Measurements from ENCODE around the gene MTREX.

Gene MTREX

GRCh38 chr5:55331321-55331720 is 23.5 kb downstream of the MTREX start:
- Histone ChIP-seq H3K4me3 (ENCODE audit: low read depth, low read length) (no peak overlapping the region), H3K4me1 (ENCODE audit: control insufficient read depth, insufficient read depth, low read length) (no peaks in the 10 kb centered on the region), H3K36me3 (ENCODE audit: control insufficient read depth in 2 of 2, insufficient read depth in 1 of 2, low read length in 2 of 2) (peaks cover 19 to 48% of the 10 kb centered on the region in 2 experiments), H3K27ac (ENCODE audit: extremely low read depth, low read depth, low read length) (no peak overlapping the region), H3K9me3 (ENCODE audit: control insufficient read depth, insufficient read depth, low read depth, low read length) (no peaks in the 10 kb centered on the region)
- POLR2A ChIA-PET = no interaction called here
- TF ChIP-seq ZNF449 (tag by site-specific recombination; IDR thresholded peaks at IDR 0.05) (no peak), ZNF10 (tag by site-specific recombination; IDR thresholded peaks at IDR 0.05) (no peak), SP7 (tag by site-specific recombination; IDR thresholded peaks at IDR 0.05) (no peak), TCF7L2 (IDR thresholded peaks at IDR 0.05; ENCODE audit: borderline replicate concordance, low read depth, low read length) (no peak), ZNF280D (tag by site-specific recombination; IDR thresholded peaks at IDR 0.05) (no peak), ZNF394 (tag by site-specific recombination; IDR thresholded peaks at IDR 0.05; ENCODE audit: borderline replicate concordance) (no peak), PRDM6 (tag by site-specific recombination; IDR thresholded peaks at IDR 0.05) (no peak), KLF8 (tag by site-specific recombination; IDR thresholded peaks at IDR 0.05) (no peak), ZNF324 (tag by site-specific recombination; IDR thresholded peaks at IDR 0.05) (no peak), ZNF544 (tag by site-specific recombination; IDR thresholded peaks at IDR 0.05) (no peak), OSR2 (tag by site-specific recombination; IDR thresholded peaks at IDR 0.05) (no peak), ZNF707 (tag by site-specific recombination; IDR thresholded peaks at IDR 0.05) (no peak), GLI4 (tag by site-specific recombination; IDR thresholded peaks at IDR 0.05) (no peak), ZSCAN30 (tag by site-specific recombination; IDR thresholded peaks at IDR 0.05) (no peak), INSM2 (tag by site-specific recombination; IDR thresholded peaks at IDR 0.05) (no peak), SCRT1 (tag by site-specific recombination; IDR thresholded peaks at IDR 0.05; ENCODE audit: borderline replicate concordance) (no peak), ZNF266 (tag by site-specific recombination; IDR thresholded peaks at IDR 0.05; ENCODE audit: low read depth) (no peak), SP3 (tag by site-specific recombination; IDR thresholded peaks at IDR 0.05) (no peak), BCL6B (tag by site-specific recombination; IDR thresholded peaks at IDR 0.05) (no peak)
- CTCF ChIA-PET = interaction anchor here (0.6 kb wide), 1 partner anchor 939 kb away, joined by 4 read pairs; no protein-coding TSS in a partner anchor
